NOMO-1 treated with DMSO at 0.1 percent for 48 hours (cell line): ENCODE data around the gene RHOJ.

ENCODE experiments used
- DNase-seq: peaks from one replicate; lab custom pipeline; 2025; ENCODE audit not compliant: unreplicated experiment; lab: John Stamatoyannopoulos, UW

The RHOJ gene

GRCh38 chr14:63205044-63205575, 867 bp downstream of the RHOJ start:
- no peak for DNase-seq

GRCh38 chr14:63205866-63206265, 1.6 kb downstream of the RHOJ start:
- DNase-seq: no peak

GRCh38 chr14:63209160-63209559, 4.9 kb downstream of the RHOJ start:
- no peak for DNase-seq

- no peak for DNase-seq
Observed at GRCh38 chr14:63210812-63211211, 6.6 kb downstream of the RHOJ start.

DNA sequence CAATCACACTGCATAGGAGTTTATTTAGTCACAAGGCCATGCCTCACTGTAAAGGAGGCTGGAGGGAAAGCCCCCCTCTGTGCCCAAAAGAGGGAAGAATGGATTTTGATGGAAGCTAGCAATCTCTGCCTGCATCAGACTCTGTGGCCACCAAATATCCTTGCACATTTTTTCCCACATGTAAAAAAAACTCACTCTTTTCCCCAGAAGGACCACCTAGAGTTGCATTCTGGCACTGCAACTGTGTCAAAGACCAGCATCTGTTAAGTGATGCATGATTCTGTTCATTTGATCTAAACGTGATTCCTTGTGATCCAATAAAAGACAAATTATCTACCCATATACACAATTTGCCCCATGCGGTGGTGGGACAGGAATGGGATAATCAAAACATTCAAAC, 8.0 kb downstream of the RHOJ start:
- no peak for DNase-seq

- no peak for DNase-seq
Observed at GRCh38 chr14:63212776-63213500, 8.7 kb downstream of the RHOJ start.

DNA sequence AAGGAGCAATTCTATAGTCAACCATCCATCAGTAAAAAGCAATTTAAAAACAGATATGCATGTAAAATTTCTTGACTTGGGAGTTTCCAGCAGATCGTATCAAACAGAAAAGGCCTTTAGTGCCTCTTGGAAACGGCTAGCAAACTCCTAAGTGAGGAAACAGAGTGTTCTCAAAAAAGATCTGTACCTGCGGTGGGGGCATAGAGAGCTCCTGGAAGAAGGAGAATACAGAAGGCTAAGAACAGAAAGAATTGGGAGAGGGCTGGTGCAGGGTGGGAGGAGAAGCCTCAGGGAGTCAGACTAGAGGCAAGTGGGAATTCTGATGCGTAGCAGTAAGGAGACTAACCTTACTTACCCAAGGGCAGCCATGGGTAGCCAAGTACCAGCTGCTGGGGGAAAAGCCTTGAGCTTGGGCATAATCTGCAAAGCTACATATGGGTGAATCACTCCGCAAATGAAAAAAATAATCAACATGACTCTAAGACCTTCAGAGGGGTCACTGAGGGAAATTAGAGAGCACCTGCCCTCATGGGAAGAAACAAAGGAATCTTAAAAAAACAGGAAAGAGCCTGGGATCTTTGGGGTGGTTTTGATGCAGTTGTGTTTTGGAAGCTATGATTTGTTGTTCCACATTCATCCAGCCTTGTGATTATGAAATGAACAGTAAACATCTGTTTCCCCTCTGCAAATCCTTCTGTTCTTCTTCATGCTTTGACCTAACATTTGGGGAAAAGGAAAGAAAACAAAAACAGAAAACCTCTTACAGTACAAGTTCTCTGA, 10.4 kb downstream of the RHOJ start:
- DNase-seq: no peak

DNA sequence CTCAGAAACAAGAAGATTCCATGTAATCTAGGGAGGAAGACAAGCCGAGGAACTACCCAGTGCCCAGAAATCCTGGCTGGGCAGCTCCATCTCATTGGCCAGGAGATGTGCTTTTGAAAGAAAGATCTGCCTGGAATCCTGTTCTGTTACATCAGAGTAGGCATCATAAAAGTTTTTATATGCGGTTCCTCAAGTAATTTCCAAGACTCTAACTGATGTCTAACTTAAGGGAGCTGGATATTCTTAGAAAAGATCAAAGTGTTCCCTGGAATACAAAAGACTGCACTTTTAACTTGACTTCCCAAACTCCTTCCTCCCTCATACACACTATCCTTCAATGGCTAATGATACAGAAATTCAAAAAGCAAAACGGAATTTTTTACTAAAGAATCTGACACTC, 16.3 kb downstream of the RHOJ start:
- no peak for DNase-seq

GRCh38 chr14:63223596-63223995, 19.4 kb downstream of the RHOJ start:
- DNase-seq: no peak

- DNase-seq: no peak
Observed at GRCh38 chr14:63224196-63224595, 20.0 kb downstream of the RHOJ start.

DNA sequence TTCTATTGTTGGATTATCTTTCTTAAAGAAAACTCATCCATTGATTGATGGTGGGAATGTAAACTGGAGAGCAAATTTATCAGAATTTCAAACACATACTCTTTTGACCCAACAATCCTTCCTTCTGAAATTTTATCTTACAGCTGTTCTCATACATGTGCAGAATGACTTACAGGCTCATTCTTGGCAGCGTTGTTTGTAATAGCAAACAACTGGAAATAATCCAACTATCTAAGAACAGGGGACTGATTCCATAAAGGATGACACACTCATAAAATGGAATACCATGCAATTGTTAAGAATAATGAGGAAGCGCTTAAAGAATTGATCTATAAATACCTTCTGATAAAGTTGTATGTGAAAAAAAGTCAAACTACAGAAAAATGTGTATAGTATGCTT, 24.0 kb downstream of the RHOJ start:
- DNase-seq: no peak

DNA sequence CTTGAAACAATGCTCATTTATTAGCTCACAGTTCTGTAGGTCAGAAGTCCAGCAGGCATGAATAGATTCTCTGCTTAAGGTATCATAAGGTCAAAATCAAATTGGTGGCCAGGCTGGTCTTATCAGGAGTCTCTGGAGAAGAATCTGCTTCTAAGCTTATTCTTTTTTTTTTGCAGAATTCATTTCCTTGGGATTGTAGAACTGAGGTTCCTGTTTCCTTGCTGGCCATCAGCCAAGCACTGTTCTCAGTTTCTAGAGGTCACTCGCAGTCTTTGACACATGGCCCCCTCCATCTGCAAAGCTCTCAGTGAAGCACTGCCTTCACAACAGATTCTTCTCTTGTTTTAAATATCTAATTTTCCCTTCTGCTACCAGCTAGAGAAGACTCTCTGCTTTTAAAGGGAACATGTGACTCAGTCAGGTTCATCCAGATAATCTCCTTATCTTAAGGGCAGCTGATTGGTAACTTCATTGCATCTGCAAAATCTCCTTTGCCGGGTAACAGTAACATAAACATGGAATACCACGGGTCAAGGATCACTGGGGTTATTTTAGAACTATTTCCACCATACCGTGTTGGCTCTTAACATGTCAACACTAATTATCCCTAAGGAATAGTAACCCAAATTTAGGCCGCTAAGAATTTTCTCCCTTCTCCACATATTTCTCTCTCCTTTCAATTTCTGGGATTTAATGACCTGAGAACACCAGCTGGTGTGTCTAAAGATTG, 25.3 kb downstream of the RHOJ start:
- no peak for DNase-seq

DNA sequence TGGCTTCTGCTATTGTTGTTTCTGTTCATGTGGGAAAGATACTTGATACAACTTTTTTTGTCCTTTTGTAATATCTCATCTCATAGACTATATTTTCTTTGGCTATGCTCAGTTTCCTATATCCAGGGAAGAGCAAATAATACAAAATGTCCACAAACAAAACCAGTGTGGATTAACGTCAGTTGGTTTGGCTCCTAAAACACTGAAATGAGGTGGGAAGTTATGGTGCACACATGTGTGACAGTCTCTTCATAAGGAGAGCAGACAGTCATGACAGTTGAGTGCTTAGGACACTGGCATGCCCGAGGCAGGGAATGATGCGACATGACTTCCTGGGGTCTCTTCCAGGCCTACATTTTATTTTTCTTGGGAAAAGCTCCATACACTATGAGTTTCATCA, 27.5 kb downstream of the RHOJ start:
- no peak for DNase-seq

- no peak for DNase-seq
Observed at GRCh38 chr14:63237791-63238190, 33.5 kb downstream of the RHOJ start.

DNA sequence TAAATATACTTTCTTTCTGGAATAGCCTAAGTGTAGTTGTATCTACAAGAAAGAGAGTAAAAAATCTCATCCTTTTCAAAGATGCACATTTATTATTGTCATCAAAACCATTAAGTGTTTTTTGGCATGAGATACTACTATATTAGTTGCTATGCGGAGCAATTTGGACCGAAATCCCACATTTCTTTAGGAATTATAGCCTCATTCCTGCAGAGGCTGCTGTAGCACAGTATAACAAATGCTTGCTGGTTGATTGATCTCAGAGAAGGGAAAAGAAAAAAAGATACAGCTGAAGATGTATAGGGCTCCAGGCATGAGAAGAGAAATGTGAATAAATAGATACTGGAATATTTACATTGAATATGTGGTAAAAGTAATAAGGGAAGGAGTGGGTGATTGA, 36.0 kb downstream of the RHOJ start:
- DNase-seq: no peak

- DNase-seq: no peak
Observed at GRCh38 chr14:63241096-63241495, 36.9 kb downstream of the RHOJ start.

- DNase-seq: no peak
Observed at GRCh38 chr14:63243646-63244045, 39.4 kb downstream of the RHOJ start.

GRCh38 chr14:63245893-63246292, 41.6 kb downstream of the RHOJ start:
- DNase-seq: no peak

- DNase-seq: no peak
Observed at GRCh38 chr14:63248211-63248610, 44.0 kb downstream of the RHOJ start.

GRCh38 chr14:63249092-63249491, 44.8 kb downstream of the RHOJ start:
- DNase-seq: no peak

GRCh38 chr14:63257299-63257698, 53.1 kb downstream of the RHOJ start:
- no peak for DNase-seq

DNA sequence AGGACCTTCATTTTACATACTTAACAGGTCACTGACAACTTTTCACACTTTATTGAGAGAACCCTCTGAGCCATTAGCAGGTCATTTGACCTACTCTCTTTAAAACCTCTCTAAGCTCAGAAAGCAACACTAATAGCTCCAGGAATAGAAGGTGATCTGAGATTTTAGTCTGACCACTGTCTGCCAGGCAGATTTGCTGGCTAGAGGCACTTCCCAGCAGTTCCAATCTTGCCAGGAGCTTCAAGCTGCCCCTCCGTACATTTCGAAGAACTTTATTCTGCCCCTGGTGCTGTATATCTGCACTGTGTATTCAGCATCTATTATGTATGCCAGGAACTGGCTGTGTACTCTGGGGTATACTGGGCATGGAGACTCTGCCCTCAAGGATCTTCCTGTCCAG, 58.2 kb downstream of the RHOJ start:
- no peak for DNase-seq
